Measurements from ENCODE around the gene ARPC4.

Gene ARPC4

DNA sequence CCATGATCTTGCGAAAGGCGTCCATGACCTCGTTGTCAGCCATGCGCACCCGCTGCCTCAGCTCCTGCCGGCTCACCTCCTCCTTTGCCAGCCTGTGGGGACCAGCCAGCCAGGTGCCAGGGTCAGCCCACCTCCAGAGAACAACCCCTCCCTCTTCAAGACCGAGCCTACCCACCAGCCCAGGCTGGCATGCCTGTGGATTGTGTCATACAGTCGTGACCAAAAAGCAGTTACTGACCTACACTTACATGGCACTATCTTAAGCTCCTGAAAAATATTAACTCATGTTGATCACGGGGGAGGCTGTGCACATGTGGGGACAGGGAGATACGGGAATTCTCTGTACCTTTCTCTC is 12.4 kb upstream of the ARPC4 start:
- 0 out of 2 replicates have a peak, but pooled peaks have one; percentile 9 for TF ChIP-seq Cebpa-rat (IDR thresholded peaks at IDR 0.05)
- Histone ChIP-seq H4K20me1 (peaks cover 4% of the 10 kb centered on the region; the same call in 1 of the 2 replicates), H3K4me3 (peak overlapping the region; percentile 48), H3K9me3 (no peaks in the 10 kb centered on the region), H3K4me1 (peaks cover 55% of the 10 kb centered on the region), H3K36me3 (peaks cover 12% of the 10 kb centered on the region), H3K27me3 (no peaks in the 10 kb centered on the region), H3K27ac (peak overlapping the region; percentile 82), H3K4me2 (peak overlapping the region; percentile 89), H3K9ac (peak overlapping the region; percentile 68)

DNA sequence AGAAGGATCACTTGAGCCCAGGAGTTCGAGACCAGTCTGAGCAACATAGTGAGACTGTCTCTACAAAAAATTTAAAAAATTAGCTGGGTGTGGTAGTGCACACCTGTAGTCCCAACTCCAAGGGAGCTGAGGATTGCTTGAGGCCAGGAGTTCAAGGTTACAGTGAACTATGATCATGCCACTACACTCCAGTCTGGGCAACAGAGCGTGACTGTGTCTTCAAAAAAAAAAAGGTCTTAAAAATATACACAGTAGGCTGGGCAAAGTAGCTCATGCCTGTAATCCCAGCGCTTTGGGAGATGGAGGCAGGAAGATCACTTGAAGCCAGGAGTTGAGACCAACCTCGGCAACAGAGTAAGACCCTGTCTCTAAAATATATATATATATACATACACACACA is 12.0 kb upstream of the ARPC4 start:
- Histone ChIP-seq H3K36me3 (peaks cover 12% of the 10 kb centered on the region), H3K4me2 (peak overlapping the region; percentile 89), H4K20me1 (peaks cover 4% of the 10 kb centered on the region; the same call in 1 of the 2 replicates), H3K4me3 (peak overlapping the region; percentile 48; the same call in 1 of the 2 replicates), H3K9ac (peak overlapping the region; percentile 68; the same call in 1 of the 2 replicates), H3K9me3 (no peaks in the 10 kb centered on the region), H3K4me1 (peaks cover 60% of the 10 kb centered on the region), H3K27me3 (no peaks in the 10 kb centered on the region), H3K27ac (peak overlapping the region; percentile 82)
- no peak for TF ChIP-seq Cebpa-rat (IDR thresholded peaks at IDR 0.05)

DNA sequence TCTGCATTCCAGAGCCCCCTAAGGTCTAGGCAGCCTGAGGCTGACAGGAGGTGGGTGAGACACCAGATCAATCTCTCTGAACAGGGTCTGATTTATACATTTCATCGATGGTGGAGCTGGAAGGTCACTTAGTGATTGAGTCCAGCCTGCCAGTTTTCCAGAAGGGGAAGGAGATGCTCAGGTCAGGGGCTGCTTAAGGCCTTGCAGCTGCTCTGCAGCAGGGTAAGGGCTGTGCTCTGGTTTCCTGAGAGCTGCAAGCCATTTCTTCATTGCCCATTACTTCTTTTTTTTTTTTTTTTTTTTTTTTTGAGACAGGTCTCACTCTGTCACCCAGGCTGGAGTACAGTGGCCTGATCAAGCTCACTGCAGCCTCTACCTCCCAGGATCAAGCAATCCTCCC is 11.3 kb upstream of the ARPC4 start:
- H3K4me1 ChIP-seq: peaks cover 62% of the 10 kb centered on the region
- H4K20me1 ChIP-seq: peaks cover 4% of the 10 kb centered on the region; the same call in 1 of the 2 replicates
- peaks cover 15% of the 10 kb centered on the region for H3K36me3 ChIP-seq
- no peaks in the 10 kb centered on the region for H3K27me3 ChIP-seq
- H3K9ac ChIP-seq: peak overlapping the region; percentile 54; the same call in 1 of the 2 replicates
- no peak for TF ChIP-seq Cebpa-rat (IDR thresholded peaks at IDR 0.05)
- no peaks in the 10 kb centered on the region for H3K9me3 ChIP-seq
- H3K4me2 ChIP-seq: peak overlapping the region; percentile 89
- H3K4me3 ChIP-seq: 0 out of 2 replicates have a peak overlapping the region, but pooled peaks have one; percentile 12
- H3K27ac ChIP-seq: peak overlapping the region; percentile 82; the same call in 1 of the 2 replicates

DNA sequence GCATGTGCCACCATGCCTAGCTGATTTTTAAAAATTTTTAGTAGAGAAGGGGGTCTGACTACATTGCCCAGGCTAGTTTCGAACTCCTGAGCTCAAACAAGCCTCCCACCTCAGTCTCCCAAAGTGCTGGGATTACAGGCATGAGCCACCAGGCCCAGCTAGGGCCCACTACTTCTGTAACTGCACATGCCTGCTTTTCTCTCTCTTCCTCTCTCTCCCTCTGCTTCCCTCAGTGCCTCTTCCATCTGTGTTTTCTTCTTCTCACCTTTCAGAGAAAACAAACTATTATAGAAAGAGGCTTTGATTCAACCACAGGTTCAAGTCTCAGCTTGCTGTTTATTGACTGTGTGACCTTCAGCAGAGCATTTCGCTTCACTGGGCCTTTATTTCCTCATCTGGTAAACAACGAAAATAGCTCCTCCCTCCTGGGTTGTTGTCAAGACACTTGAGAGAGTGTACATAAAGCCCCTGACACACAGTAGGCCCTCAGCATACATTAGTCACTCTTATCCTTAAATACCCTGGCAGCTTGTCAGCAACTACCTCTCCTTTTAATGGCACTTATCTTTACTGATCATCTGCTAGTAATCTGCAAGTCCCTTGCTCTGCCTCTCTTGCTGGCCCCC is 10.8 kb upstream of the ARPC4 start:
- H3K4me3 ChIP-seq: 0 out of 2 replicates have a peak overlapping the region, but pooled peaks have one; percentile 12
- peaks cover 18% of the 10 kb centered on the region for H3K36me3 ChIP-seq
- H3K4me2 ChIP-seq: peak overlapping the region; percentile 89
- no peaks in the 10 kb centered on the region for H3K27me3 ChIP-seq
- H3K9me3 ChIP-seq: no peaks in the 10 kb centered on the region
- peak overlapping the region; percentile 39; the same call in 1 of the 2 replicates for H3K27ac ChIP-seq
- no peak for TF ChIP-seq Cebpa-rat (IDR thresholded peaks at IDR 0.05)
- H4K20me1 ChIP-seq: peaks cover 4% of the 10 kb centered on the region; the same call in 1 of the 2 replicates
- H3K4me1 ChIP-seq: peaks cover 62% of the 10 kb centered on the region
- H3K9ac ChIP-seq: peak overlapping the region; percentile 54; the same call in 1 of the 2 replicates

DNA sequence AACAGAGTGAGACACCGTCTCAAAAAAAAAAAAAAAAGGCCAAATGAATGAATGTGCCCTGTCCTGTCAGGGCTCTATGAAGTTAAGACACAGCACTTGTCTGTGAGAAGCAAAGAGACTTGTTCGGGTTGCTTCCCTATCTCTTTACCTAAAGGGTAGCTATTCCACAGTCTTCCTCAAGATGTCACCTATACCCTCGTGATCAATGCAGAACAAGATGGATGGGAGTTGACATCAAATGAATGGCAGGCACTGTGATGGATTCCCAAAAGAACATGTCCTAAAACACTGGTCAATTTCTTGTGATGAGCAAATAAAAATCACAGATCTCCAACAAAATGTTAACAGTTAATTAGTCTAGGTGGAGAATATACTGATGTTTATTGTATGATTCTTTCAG is 10.1 kb upstream of the ARPC4 start:
- Histone ChIP-seq H3K9ac (peak overlapping the region; percentile 54; the same call in 1 of the 2 replicates), H3K36me3 (peaks cover 22% of the 10 kb centered on the region), H3K4me1 (peaks cover 60% of the 10 kb centered on the region)

GRCh38 chr3:9783954-9784353 is 8.9 kb upstream of the ARPC4 start:
- Histone ChIP-seq H3K4me3 (no peak overlapping the region), H4K20me1 (0 out of 2 replicates have a peak, but pooled peaks cover 4% of the 10 kb centered on the region), H3K4me1 (peaks cover 48% of the 10 kb centered on the region), H3K4me2 (no peak overlapping the region), H3K9me3 (no peaks in the 10 kb centered on the region), H3K36me3 (peaks cover 26% of the 10 kb centered on the region), H3K27ac (no peak overlapping the region), H3K9ac (no peak overlapping the region), H3K27me3 (no peaks in the 10 kb centered on the region)
- no peak for TF ChIP-seq Cebpa-rat (IDR thresholded peaks at IDR 0.05)

More for the DNA sequence above, 10.1 kb upstream of the ARPC4 start:
- no peaks in the 10 kb centered on the region for H3K9me3 ChIP-seq
- H3K4me2 ChIP-seq: peak overlapping the region; percentile 89
- TF ChIP-seq Cebpa-rat (IDR thresholded peaks at IDR 0.05): no peak
- H4K20me1 ChIP-seq: peaks cover 4% of the 10 kb centered on the region; the same call in 1 of the 2 replicates
- H3K27ac ChIP-seq: no peak overlapping the region
- H3K27me3 ChIP-seq: no peaks in the 10 kb centered on the region
- no peak overlapping the region for H3K4me3 ChIP-seq

DNA sequence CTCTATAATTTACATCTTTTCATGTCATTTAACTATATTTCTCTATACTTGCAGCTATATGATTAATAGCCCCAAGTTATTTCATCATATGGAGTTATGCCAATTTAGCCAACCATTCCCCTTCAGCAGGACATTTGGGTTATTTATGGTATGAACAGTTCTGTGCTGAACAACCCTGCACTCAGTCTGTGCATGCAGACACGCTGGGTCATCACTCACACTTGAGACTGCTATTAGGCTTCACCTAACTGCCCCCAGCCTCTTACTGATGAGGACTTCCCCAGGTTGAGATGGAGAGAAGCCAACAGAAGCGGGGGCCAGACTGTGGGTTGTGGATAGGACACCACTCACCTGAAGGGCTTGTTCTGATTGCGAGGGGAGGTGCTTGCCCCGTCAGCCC is 7.9 kb upstream of the ARPC4 start:
- no peak overlapping the region for H3K4me2 ChIP-seq
- H3K4me3 ChIP-seq: no peak overlapping the region
- H3K9ac ChIP-seq: no peak overlapping the region
- no peak overlapping the region for H3K27ac ChIP-seq
- peaks cover 38% of the 10 kb centered on the region for H3K4me1 ChIP-seq
- no peaks in the 10 kb centered on the region for H3K27me3 ChIP-seq
- H3K36me3 ChIP-seq: peaks cover 34% of the 10 kb centered on the region
- no peak for TF ChIP-seq Cebpa-rat (IDR thresholded peaks at IDR 0.05)
- H4K20me1 ChIP-seq: no peaks in the 10 kb centered on the region
- no peaks in the 10 kb centered on the region for H3K9me3 ChIP-seq

DNA sequence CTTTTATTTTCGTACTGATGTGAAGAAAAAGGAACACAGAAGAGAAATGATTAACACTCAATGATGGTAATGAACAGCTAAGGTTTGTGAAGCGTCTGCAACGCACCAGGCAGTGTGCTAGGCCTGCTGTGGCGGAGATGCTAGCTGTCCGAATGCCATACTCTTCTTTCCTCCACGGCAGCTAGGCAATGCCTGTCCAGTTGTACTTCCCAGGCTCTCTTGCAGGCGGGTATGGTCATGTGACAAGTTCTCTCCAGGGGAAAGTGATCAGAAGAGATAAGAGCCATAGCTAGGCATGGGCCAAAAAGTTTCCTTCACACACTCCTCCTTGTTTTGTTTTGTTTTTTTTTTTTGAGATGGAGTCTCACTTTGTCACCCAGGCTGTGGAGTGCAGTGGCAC is 7.3 kb upstream of the ARPC4 start:
- Histone ChIP-seq H3K4me1 (peaks cover 32% of the 10 kb centered on the region), H3K27me3 (no peaks in the 10 kb centered on the region), H3K4me3 (no peak overlapping the region), H3K9ac (no peak overlapping the region), H4K20me1 (no peaks in the 10 kb centered on the region), H3K4me2 (no peak overlapping the region; the same call in 1 of the 2 replicates), H3K27ac (no peak overlapping the region), H3K9me3 (no peaks in the 10 kb centered on the region), H3K36me3 (peaks cover 34% of the 10 kb centered on the region)
- TF ChIP-seq Cebpa-rat (IDR thresholded peaks at IDR 0.05): no peak

- H3K27me3 ChIP-seq: no peaks in the 10 kb centered on the region
- H3K36me3 ChIP-seq: peaks cover 34% of the 10 kb centered on the region
- no peaks in the 10 kb centered on the region for H3K9me3 ChIP-seq
- TF ChIP-seq Cebpa-rat (IDR thresholded peaks at IDR 0.05): no peak
- peaks cover 32% of the 10 kb centered on the region for H3K4me1 ChIP-seq
- no peak overlapping the region for H3K27ac ChIP-seq
- H3K4me3 ChIP-seq: no peak overlapping the region
- no peak overlapping the region for H3K9ac ChIP-seq
- H4K20me1 ChIP-seq: no peaks in the 10 kb centered on the region
- no peak overlapping the region for H3K4me2 ChIP-seq
Measured at GRCh38 chr3:9786209-9786739, 6.6 kb upstream of the ARPC4 start.
